Esophagus muscularis mucosa (tissue), 4 donors: ENCODE results near the gene SH2B2. TPM values are rescaled to one million over a fixed set of nuclear protein-coding genes. Genes with fewer than 3 reads are reported as not detected.

Source experiments
- DNase-seq: peaks from one replicate; pipeline ENCODE4 v3.0.0-alpha.2; 2017; ENCODE audit errors: extremely low spot score
- H3K27ac ChIP-seq, 4 donors: fragments of 200-600 bp; sonication (generic); replicated peaks in 1 of 4; 1 replicate in 3 of 4; 2 replicates in 1 of 4; pipeline ENCODE4 v1.5.1; 2016 to 2019; ENCODE audit warnings: mild to moderate bottlenecking in 1 of 4
- H3K27me3 ChIP-seq, 4 donors: fragments of 200-600 bp; sonication (generic); one replicate each; pipeline versions ENCODE4 v1.5.1 to v1.6.0; 2016 to 2019
- H3K36me3 ChIP-seq, 4 donors: fragments of 200-600 bp; sonication (generic); one replicate each; pipeline ENCODE4 v1.5.1; 2016 to 2019
- H3K4me1 ChIP-seq, 4 donors: fragments of 200-600 bp; sonication (generic); one replicate each; pipeline ENCODE4 v1.5.1; 2016 to 2019
- H3K4me3 ChIP-seq, 4 donors: fragments of 200-600 bp; sonication (generic); 1 replicate in 2 of 4; 2 replicates in 2 of 4; pipeline ENCODE4 v1.5.1; 2016 to 2019; ENCODE audit warnings: mild to moderate bottlenecking in 4 of 4, moderate library complexity in 1 of 4
- H3K9me3 ChIP-seq, 4 donors: fragments of 200-600 bp; sonication (generic); 1 replicate in 3 of 4; 2 replicates in 1 of 4; pipeline ENCODE4 v1.5.1; 2016 to 2019
- CTCF ChIP-seq, 3 experiments: fragments of 200-600 bp in 2 of 3; fragments of 450-650 bp in 1 of 3; sonication (generic) in 2 of 3; IDR thresholded peaks; one replicate each; pipeline ENCODE4 v1.5.1; 2017 to 2019; ENCODE audit warnings: antibody characterized with exemption in 3 of 3, mild to moderate bottlenecking in 2 of 3, moderate library complexity in 1 of 3
- EP300 ChIP-seq: sonication (generic); formaldehyde crosslinking; IDR thresholded peaks from one replicate; pipeline ENCODE4 v1.6.1; 2017; ENCODE audit warnings: antibody characterized with exemption
- POLR2A ChIP-seq: fragments of 450-650 bp; IDR thresholded peaks from one replicate; pipeline ENCODE4 v1.6.1; 2017; ENCODE audit warnings: antibody characterized with exemption, moderate library complexity, mild to moderate bottlenecking, low read depth
- POLR2AphosphoS5 ChIP-seq, 2 donors: sonication (generic); formaldehyde crosslinking; IDR thresholded peaks; one replicate each; pipeline ENCODE4 v1.6.1; 2017; ENCODE audit warnings: antibody characterized with exemption in 2 of 2
- WGBS: methylation state at CpG from one replicate; pipeline ENCODE4 v1.1.5; 2018; 5-methylcytosine and 5-hydroxymethylcytosine counted together
- intact Hi-C: fragments of 100-400 bp; cut with DNase I; formaldehyde crosslinking; loops from one replicate; pipeline ENCODE4 v1.15.1; 2023
- total RNA-seq, 4 donors: library from RNA; depleted of rRNA; stranded (reverse); fragments of >200 nt; gene quantifications; one replicate each; pipeline versions ENCODE4 v1.1.0 to v1.2.1, GENCODE V29; 2016

The SH2B2 gene
- total RNA-seq, 4 donors from 2014 or later, result 3.7 to 10.9 (median 8.9) TPM

GRCh38 chr7:102279537-102280400, 6.9 kb upstream of the SH2B2 start:
- H3K4me1 ChIP-seq, result peaks cover 0 to 8% (median 4%) of the 10 kb centered on the region in 4 donors
- intact Hi-C loops, result loop anchor here (2.0 kb wide), 1 partner anchor 111 kb away; no protein-coding TSS in a partner anchor
- DNase-seq, result no peak
- peaks cover 0 to 3% (median 0%) of the 10 kb centered on the region in 4 donors for H3K36me3 ChIP-seq
- TF ChIP-seq CTCF (IDR thresholded peaks at IDR 0.05) (peak; percentile 73 to 83 (median 82)), EP300 (no peak), POLR2A (no peak), POLR2AphosphoS5 (IDR thresholded peaks at IDR 0.05) (no peak)
- no peak overlapping the region for H3K4me3 ChIP-seq
- 21% methylated on average over 9 of the region's 23 CpGs for WGBS
- no peak overlapping the region for H3K27ac ChIP-seq
- H3K9me3 ChIP-seq, result no peaks in the 10 kb centered on the region
- H3K27me3 ChIP-seq, result no peaks in the 10 kb centered on the region

- no peak for TF ChIP-seq POLR2AphosphoS5 (IDR thresholded peaks at IDR 0.05)
- TF ChIP-seq POLR2A, result no peak
- TF ChIP-seq CTCF (IDR thresholded peaks at IDR 0.05), result no peak
- TF ChIP-seq EP300, result no peak
- H3K9me3 ChIP-seq, result no peaks in the 10 kb centered on the region
- intact Hi-C loops, result no loop called here
- H3K27me3 ChIP-seq, result no peaks in the 10 kb centered on the region
- no peak for DNase-seq
- peaks cover under 1 to 16% (median 10%) of the 10 kb centered on the region in 4 donors for H3K4me1 ChIP-seq
- no peak overlapping the region for H3K27ac ChIP-seq
- peaks cover 0 to 3% (median 0%) of the 10 kb centered on the region in 4 donors for H3K36me3 ChIP-seq
- no peak overlapping the region for H3K4me3 ChIP-seq
- 75% methylated on average over 3 of the region's 5 CpGs for WGBS
Measured at GRCh38 chr7:102280521-102280920, 6.1 kb upstream of the SH2B2 start.

- Histone ChIP-seq H3K4me3 (no peak overlapping the region), H3K27ac (no peak overlapping the region), H3K27me3 (no peaks in the 10 kb centered on the region), H3K9me3 (no peaks in the 10 kb centered on the region), H3K4me1 (peaks cover 7 to 26% (median 18%) of the 10 kb centered on the region in 4 donors), H3K36me3 (peaks cover 0 to 3% (median 0%) of the 10 kb centered on the region in 4 donors)
- no peak for TF ChIP-seq EP300
- TF ChIP-seq POLR2AphosphoS5 (IDR thresholded peaks at IDR 0.05), result no peak
- TF ChIP-seq CTCF (IDR thresholded peaks at IDR 0.05), result no peak
- no peak for TF ChIP-seq POLR2A
- intact Hi-C loops, result no loop called here
- DNase-seq, result no peak
- 90% methylated on average over 14 of the region's 14 CpGs for WGBS
Measured at GRCh38 chr7:102281785-102282184, 4.9 kb upstream of the SH2B2 start.

- DNase-seq, result no peak
- Histone ChIP-seq H3K4me3 (no peak overlapping the region), H3K4me1 (peaks cover 9 to 35% (median 27%) of the 10 kb centered on the region in 4 donors), H3K27ac (no peak overlapping the region), H3K9me3 (no peaks in the 10 kb centered on the region), H3K36me3 (peaks cover 0 to 3% (median 0%) of the 10 kb centered on the region in 4 donors), H3K27me3 (no peaks in the 10 kb centered on the region)
- intact Hi-C loops, result no loop called here
- 88% methylated on average over 25 of the region's 32 CpGs for WGBS
- TF ChIP-seq CTCF (IDR thresholded peaks at IDR 0.05) (no peak), POLR2AphosphoS5 (IDR thresholded peaks at IDR 0.05) (no peak), POLR2A (no peak), EP300 (no peak)
Measured at GRCh38 chr7:102282465-102283362, 4.0 kb upstream of the SH2B2 start.
